Measurements from ENCODE around the gene AXDND1.

DNA sequence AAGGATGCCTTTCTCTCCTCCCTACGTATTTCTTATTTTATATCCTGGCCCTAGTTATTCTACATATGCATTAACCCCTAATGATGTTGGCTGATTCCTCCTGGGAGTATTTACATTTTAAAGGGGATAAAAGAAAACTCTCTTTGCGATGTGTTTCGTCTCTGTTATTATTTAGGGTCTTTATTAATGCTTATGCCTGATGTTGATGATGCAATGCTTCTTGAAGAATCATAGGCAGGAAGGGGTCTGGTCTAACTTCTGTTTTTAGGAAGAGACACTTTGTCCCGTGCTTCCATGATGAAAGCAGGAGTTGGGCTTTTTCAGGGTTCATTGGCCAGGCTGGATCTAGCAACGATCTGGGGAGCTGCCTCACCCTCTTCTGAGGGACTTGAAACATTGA, 210.7 kb downstream of the AXDND1 start:
- TF ChIP-seq, protein P1, sequence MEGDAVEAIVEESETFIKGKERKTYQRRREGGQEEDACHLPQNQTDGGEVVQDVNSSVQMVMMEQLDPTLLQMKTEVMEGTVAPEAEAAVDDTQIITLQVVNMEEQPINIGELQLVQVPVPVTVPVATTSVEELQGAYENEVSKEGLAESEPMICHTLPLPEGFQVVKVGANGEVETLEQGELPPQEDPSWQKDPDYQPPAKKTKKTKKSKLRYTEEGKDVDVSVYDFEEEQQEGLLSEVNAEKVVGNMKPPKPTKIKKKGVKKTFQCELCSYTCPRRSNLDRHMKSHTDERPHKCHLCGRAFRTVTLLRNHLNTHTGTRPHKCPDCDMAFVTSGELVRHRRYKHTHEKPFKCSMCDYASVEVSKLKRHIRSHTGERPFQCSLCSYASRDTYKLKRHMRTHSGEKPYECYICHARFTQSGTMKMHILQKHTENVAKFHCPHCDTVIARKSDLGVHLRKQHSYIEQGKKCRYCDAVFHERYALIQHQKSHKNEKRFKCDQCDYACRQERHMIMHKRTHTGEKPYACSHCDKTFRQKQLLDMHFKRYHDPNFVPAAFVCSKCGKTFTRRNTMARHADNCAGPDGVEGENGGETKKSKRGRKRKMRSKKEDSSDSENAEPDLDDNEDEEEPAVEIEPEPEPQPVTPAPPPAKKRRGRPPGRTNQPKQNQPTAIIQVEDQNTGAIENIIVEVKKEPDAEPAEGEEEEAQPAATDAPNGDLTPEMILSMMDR (IDR thresholded peaks at IDR 0.05), result no peak
- TF ChIP-seq POLR2A (IDR thresholded peaks at IDR 0.05), result no peak

Data from adrenal gland (tissue), 5 donors.